ELF-1 (cell line): Measurements from ENCODE around the gene PCBD2.
"Not testable (repeated sequence)": the region's sequence is repeated elsewhere in the genome, so short reads cannot be mapped to it uniquely, and the experiment has no call there.

Source experiments
- DNase-seq: peaks from one replicate; pipeline ENCODE4 v3.0.0-alpha.2; 2016; ENCODE audit warnings: low read depth, low spot score

PCBD2 gene

DNA sequence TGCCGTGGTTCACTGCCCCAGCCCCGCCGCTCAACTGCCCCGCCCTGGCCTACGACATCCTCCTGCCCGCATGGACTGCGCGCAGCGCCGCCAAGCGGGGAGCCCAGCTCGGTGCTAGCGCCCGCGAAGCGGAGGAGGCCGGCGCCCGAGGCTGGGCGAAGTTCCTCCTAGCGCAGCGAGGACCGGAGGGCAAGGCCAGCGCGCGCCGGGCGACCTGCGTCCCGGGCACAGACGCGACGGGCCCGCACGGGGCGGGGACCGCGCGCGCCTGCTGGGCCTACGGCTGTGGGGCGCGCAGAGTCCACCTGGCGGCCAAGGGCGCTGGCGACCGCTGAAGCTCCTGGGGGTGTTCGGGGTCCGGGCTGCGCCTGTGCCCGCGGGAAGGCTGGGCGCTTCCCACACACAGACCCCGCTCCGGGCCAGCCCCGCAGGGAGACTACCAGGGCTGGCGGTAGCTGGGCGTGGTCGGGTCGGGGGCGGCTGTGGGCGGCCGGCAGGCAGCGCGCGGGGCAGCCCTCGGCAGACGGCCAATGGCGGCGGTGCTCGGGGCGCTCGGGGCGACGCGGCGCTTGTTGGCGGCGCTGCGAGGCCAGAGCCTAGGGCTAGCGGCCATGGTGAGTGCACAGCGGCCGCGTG lies at the start of gene PCBD2:
TSS of gene PCBD2 (plus strand) at position 522 of the 636 bp plus-strand sequence. CDS start at position 531, 9 bp downstream.
- peak; percentile 95 for DNase-seq

DNA sequence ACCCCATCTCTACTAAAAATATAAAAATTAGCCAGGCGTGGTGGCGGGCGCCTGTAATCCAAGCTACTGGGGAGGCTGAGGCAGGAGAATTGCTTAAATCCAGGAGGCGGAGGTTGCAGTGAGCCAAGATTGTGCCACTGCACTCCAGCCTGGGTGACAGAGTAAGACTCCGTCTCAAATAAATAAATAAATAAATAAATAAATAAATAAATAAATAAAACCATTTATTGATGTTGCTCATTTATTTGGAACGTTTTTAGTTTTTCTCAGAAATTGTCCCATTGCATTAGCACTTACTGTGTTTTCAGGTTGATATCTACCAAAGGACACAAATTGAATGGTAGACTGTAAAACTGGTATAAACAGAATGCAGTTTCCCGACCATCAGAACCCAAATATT lies 48.5 kb upstream of the PCBD2 start:
- DNase-seq: not testable (repeated sequence)

DNA sequence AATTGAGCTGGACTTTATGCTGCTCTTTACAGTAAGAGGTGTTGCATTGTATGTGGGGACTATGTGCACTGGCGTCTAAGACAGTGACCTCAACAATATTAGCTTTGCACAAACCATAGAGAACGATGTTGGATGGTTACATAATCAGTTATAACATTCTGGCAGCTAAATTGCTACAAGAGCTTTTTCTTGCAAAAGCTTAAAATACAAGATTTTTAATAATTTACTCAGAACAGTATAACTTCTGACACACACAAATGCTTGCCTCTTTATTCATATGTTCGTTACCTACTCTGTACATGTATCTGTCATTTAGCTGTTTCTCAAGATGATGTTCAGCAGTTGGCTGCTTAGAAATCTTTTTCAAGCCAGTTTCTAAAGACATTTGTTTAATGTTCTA lies 47.5 kb upstream of the PCBD2 start:
- no peak for DNase-seq

DNA sequence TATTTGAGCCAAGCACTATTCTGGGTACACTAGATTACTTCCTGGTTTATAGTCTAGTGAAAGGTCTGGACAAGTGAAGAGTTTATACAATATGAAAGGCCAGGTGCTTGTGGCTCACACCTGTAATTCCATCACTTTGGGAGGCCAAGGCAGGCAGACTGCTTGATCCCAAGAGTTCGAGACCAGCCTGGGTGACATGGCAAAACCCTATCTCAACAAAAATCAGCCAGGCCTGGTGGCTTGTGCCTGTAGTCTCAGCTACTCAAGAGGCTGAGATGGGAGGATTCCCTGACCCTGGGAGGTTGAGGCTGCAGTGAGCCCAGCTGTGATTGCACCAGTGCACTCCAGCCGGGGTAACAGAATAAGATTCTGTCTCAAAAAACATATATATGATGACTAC lies 40.2 kb upstream of the PCBD2 start:
- no peak for DNase-seq

GRCh38 chr5:134873494-134873893 lies 31.4 kb upstream of the PCBD2 start:
- no peak for DNase-seq

GRCh38 chr5:134873987-134874830 lies 30.7 kb upstream of the PCBD2 start, which contains the start of gene TXNDC15:
Gene TXNDC15 (plus strand): TSS chr5:134874371. CDS start chr5:134874428, 57 bp downstream.
- peak; percentile 93 for DNase-seq

DNA sequence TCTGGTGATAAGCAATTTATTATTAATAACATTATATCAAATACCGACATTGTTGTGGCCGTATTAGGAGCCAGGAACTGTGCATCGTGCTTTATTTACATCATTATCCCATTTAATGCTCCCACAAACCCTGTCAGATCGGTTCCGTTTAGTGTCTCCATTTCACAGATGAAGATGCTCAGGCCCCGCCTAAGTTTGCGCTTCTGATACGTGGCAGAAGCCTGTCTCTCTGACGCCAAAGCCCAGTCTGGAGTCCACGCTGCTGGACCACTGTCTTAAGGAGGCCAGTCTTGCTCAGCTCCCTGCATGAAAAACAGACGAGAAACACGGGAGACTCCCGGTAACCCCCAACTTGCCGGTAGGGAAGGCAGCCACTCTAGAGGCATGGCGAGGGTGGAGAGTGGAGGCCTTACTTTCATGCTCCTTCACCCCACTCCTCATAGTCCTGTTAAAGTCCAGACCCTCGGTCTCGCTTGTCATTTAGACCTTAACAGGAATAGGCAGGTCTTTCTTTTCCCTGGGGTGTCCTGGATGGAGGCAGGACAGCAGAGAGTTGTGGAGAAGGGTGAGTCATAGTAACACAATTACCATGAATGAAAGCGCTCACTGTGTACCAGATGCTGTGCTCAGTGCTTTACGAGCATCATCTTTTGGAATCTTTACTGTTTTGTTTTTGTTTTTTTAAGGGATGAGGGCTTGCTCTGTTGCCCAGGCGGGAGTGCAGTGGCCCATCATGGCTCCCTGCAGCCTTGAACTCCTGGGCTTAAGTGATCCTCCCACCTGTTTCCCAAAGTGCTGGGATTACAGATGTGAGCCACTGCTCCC lies 29.9 kb upstream of the PCBD2 start:
- DNase-seq: peak; percentile 47

GRCh38 chr5:134877159-134877558 lies 27.8 kb upstream of the PCBD2 start:
- DNase-seq: no peak

DNA sequence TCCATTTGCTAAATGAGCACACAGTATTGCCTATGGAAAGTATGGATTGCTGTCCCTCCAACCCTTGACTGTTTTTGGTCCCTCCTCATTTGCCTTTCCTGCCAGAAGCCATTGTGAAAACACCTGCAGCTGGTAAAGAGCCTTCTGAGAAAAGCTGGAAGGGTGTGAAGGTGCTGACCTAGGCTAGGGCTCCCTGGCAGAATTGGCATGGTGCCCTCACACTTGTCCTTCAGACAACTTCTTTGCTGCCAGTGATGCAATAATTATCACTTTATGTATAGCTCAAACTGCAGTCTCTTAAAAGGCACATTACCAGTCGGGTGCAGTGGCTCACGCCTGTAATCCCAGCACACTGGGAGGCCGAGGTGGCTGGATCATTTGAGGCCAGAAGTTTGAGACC lies 26.5 kb upstream of the PCBD2 start:
- DNase-seq: no peak

DNA sequence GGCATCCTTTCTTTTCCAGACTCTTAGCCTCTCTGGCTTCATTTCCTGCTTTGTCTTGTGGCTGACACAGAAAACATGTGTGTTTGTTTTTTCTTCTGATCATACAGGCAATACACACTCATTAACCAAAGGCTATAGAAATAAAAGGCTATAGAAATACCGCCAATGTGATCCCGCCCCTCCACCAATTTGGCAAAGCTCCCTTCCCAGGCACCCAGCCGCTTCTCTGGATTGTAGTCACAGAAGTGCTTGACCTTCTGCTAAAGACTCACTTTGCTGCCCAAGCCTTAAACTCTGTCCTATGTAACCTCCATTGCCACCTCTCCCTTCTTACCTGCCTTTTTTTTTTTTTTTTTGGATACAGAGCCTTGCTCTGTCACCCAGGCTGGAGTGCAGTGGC lies 25.5 kb upstream of the PCBD2 start:
- DNase-seq: no peak

DNA sequence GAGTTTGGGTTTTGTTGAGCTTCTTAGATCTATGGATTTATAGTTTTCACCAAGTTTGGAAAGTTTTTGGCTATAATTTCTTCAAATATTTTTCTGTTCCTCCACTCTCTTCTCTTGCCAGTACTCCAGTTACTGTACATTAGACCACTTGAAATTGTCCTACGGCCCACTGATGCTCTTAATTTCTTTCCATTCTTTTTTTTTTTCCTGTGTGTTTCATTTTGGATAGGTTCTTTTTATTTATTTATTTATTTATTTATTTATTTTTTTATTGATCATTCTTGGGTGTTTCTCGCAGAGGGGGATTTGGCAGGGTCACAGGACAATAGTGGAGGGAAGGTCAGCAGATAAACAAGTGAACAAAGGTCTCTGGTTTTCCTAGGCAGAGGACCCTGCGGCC lies 24.0 kb upstream of the PCBD2 start:
- DNase-seq: not testable (repeated sequence)

DNA sequence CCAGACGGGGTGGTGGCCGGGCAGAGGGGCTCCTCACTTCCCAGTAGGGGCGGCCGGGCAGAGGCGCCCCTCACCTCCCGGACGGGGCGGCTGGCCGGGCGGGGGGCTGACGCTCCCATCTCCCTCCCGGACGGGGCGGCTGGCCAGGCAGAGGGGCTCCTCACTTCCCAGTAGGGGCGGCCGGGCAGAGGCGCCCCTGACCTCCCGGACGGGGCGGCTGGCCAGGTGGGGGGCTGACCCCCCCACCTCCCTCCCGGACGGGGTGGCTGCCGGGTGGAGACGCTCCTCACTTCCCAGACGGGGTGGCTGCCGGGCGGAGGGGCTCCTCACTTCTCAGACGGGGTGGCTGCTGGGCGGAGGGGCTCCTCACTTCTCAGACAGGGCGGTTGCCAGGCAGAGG lies 23.2 kb upstream of the PCBD2 start:
- not testable (repeated sequence) for DNase-seq

DNA sequence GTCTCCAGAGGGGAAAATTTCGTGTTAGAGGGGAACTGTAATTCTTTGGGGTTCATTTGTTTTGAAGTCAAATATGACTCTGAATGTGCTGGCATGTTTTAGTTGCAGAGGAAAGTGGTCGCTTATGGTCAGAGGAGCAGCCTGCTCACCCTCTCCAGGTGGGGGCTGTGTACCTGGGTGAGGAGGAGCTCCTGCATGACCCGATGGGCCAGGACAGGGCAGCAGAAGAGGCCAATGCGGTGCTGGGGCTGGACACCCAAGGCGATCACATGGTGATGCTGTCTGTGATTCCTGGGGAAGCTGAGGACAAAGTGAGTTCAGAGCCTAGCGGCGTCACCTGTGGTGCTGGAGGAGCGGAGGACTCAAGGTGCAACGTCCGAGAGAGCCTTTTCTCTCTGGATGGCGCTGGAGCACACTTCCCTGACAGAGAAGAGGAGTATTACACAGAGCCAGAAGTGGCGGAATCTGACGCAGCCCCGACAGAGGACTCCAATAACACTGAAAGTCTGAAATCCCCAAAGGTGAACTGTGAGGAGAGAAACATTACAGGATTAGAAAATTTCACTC lies 17.3 kb upstream of the PCBD2 start:
- DNase-seq: peak; percentile 9

GRCh38 chr5:134889335-134889734 lies 15.6 kb upstream of the PCBD2 start:
- no peak for DNase-seq

GRCh38 chr5:134891473-134891872 lies 13.5 kb upstream of the PCBD2 start:
- DNase-seq: no peak

GRCh38 chr5:134892282-134892681 lies 12.6 kb upstream of the PCBD2 start:
- DNase-seq: no peak

DNA sequence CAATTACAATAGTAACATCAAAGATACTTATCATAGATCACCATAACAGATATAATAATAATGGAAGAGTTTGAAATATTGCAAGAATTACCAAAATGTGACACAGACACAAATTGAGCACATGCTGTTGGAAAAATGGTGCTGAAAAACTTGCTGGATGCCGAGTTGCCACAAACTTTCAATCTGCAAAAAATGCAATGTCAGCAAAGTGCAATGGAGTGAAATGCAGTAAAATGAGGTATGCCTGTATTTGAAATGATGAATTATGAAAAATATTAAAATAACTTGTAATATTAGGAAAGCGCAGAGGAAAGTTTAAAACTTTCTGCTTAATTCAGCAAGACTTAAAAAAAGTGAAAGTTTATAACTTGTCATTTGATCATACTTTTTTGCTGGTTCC lies 12.0 kb upstream of the PCBD2 start:
- DNase-seq: no peak

GRCh38 chr5:134893748-134894505 lies 11.0 kb upstream of the PCBD2 start:
- no peak for DNase-seq

- DNase-seq: no peak
Measured at GRCh38 chr5:134902071-134902801, 2.7 kb upstream of the PCBD2 start.

DNA sequence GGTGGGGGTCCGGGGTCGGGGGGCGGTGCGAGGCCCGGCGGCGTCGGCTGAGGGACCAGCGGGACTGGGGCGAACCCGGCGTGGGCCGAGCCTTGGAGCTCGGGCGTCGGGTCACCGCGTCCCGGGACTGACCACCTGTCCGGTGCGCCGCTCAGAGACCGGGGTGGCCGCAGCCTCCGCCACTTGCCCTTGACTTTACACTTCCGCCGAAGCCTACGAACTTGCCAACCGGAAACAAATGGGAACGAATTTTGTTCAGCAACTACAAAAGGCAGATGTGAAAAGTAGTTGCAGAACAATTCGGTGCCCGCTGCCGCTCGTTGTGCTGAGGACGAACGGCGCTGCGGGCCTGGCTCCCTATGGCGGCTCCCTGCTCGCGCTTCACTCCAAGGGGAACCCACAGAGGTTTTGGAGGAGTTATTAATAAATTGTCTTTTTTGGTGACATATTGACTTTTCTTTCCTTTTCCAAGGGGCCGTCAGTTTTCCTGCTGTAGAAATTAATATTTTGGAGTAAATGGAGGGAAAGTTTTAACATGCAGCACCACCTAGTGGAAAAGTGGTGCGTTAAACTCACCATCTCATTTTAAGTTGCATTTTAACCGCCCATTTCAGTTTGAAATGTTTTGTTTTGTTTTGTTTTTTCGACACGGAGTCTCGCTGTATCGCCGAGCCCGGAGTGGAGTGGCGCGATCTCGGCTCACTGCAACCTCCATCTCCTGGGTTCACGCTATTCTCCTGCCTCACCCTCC lies 490 bp downstream of the PCBD2 start:
- peak; percentile 81 for DNase-seq
